ENCODE measurements around the gene ERP27. TPM values are rescaled to one million over a fixed set of nuclear protein-coding genes. Genes with fewer than 3 reads are reported as not detected.

ERP27 gene
- total RNA-seq, 1 experiment from 2014 or later = not detected

DNA sequence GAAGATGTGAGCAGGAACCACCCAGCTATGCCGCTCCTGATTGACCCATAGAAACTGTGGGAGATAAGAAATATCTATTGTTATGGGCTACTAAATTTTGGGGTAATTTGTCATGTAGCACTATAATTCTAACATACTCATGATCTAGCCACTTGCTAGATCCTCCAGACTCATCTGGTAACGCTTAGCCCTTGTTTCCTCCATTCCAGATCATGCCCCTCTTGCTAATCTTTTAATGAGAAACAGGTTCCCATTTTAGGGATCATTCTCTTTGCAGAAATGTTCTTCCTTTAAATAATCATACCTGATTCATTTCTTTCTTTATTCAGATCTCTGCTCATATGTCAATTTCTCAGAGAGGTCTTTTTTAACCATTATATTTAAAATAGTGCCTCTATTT, 26.9 kb upstream of the ERP27 start:
- POLR2A ChIA-PET = no interaction called here
- H3K4me1 Mint-ChIP-seq (ENCODE audit: insufficient read depth, unreplicated experiment) = peaks cover 11% of the 10 kb centered on the region
- no peak overlapping the region for H3K4me3 Mint-ChIP-seq (ENCODE audit: unreplicated experiment)
- TF ChIP-seq CTCF (IDR thresholded peaks at IDR 0.05; ENCODE audit: unreplicated experiment) = no peak
- H3K9me3 Mint-ChIP-seq (ENCODE audit: unreplicated experiment) = no peaks in the 10 kb centered on the region
- H3K36me3 Mint-ChIP-seq (ENCODE audit: insufficient read depth, unreplicated experiment) = no peaks in the 10 kb centered on the region
- CTCF ChIA-PET = no interaction called here
- intact Hi-C loops (cut with micrococcal nuclease) = no loop called here
- no peak for DNase-seq (ENCODE audit: unreplicated experiment)
- no peaks in the 10 kb centered on the region for H3K27me3 Mint-ChIP-seq (ENCODE audit: insufficient read depth, unreplicated experiment)
- BruUV-seq (replicated peaks) = no TSS peak
- H3K27ac Mint-ChIP-seq (ENCODE audit: low read depth, unreplicated experiment) = no peak overlapping the region

- H3K27me3 Mint-ChIP-seq (ENCODE audit: insufficient read depth, unreplicated experiment) = no peaks in the 10 kb centered on the region
- H3K9me3 Mint-ChIP-seq (ENCODE audit: unreplicated experiment) = no peaks in the 10 kb centered on the region
- ChIA-PET POLR2A (no interaction called here), CTCF (no interaction called here)
- H3K4me1 Mint-ChIP-seq (ENCODE audit: insufficient read depth, unreplicated experiment) = peaks cover 11% of the 10 kb centered on the region
- no peak for TF ChIP-seq CTCF (IDR thresholded peaks at IDR 0.05; ENCODE audit: unreplicated experiment)
- no peak overlapping the region for H3K27ac Mint-ChIP-seq (ENCODE audit: low read depth, unreplicated experiment)
- BruUV-seq (replicated peaks) = no TSS peak
- DNase-seq (ENCODE audit: unreplicated experiment) = no peak
- H3K4me3 Mint-ChIP-seq (ENCODE audit: unreplicated experiment) = no peak overlapping the region
- intact Hi-C loops (cut with micrococcal nuclease) = no loop called here
- H3K36me3 Mint-ChIP-seq (ENCODE audit: insufficient read depth, unreplicated experiment) = no peaks in the 10 kb centered on the region
These were observed 26.1 kb upstream of the ERP27 start for GRCh38 chr12:14964406-14964805.

- BruUV-seq (replicated peaks) = no TSS peak
- intact Hi-C loops (cut with micrococcal nuclease) = no loop called here
- Mint-ChIP-seq H3K9me3 (ENCODE audit: unreplicated experiment) (no peaks in the 10 kb centered on the region), H3K27me3 (ENCODE audit: insufficient read depth, unreplicated experiment) (no peaks in the 10 kb centered on the region), H3K27ac (ENCODE audit: low read depth, unreplicated experiment) (no peak overlapping the region), H3K36me3 (ENCODE audit: insufficient read depth, unreplicated experiment) (no peaks in the 10 kb centered on the region), H3K4me1 (ENCODE audit: insufficient read depth, unreplicated experiment) (peaks cover 11% of the 10 kb centered on the region), H3K4me3 (ENCODE audit: unreplicated experiment) (no peak overlapping the region)
- no peak for DNase-seq (ENCODE audit: unreplicated experiment)
- TF ChIP-seq CTCF (IDR thresholded peaks at IDR 0.05; ENCODE audit: unreplicated experiment) = no peak
- ChIA-PET POLR2A (interaction anchor here (0.7 kb wide), 1 partner anchor 15 kb away, joined by 3 read pairs; no protein-coding TSS in a partner anchor), CTCF (interaction anchor here (0.7 kb wide), 1 partner anchor 258 kb away, joined by 3 read pairs; no protein-coding TSS in a partner anchor)
These were observed 25.2 kb upstream of the ERP27 start for GRCh38 chr12:14963520-14963919.

DNA sequence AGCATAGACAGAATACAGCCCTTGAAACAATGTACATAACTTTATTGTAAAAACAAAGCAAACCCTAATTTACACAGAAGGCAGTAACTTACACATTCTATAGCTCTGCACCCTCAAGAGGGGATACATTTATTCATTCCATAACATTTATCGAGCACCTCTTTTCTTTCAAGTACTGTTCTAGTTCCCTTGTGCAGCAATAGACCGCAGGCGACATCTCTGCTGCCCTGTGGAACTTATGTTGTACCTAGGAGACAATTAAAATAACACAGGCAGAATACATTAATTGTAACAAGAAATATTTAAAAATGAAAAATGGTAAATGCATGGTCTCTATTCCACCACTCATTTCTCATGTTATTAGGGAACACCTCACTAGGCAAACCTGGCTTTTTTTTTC, 24.5 kb upstream of the ERP27 start:
- Mint-ChIP-seq H3K27me3 (ENCODE audit: insufficient read depth, unreplicated experiment) (no peaks in the 10 kb centered on the region), H3K4me1 (ENCODE audit: insufficient read depth, unreplicated experiment) (peaks cover 12% of the 10 kb centered on the region), H3K4me3 (ENCODE audit: unreplicated experiment) (no peak overlapping the region), H3K36me3 (ENCODE audit: insufficient read depth, unreplicated experiment) (no peaks in the 10 kb centered on the region), H3K9me3 (ENCODE audit: unreplicated experiment) (no peaks in the 10 kb centered on the region), H3K27ac (ENCODE audit: low read depth, unreplicated experiment) (no peak overlapping the region)
- no TSS peak for BruUV-seq (replicated peaks)
- ChIA-PET CTCF (interaction anchor here (0.7 kb wide), 1 partner anchor 259 kb away, joined by 3 read pairs; no protein-coding TSS in a partner anchor), POLR2A (interaction anchor here (0.7 kb wide), 1 partner anchor 16 kb away, joined by 3 read pairs; no protein-coding TSS in a partner anchor)
- intact Hi-C loops (cut with micrococcal nuclease) = no loop called here
- no peak for TF ChIP-seq CTCF (IDR thresholded peaks at IDR 0.05; ENCODE audit: unreplicated experiment)
- DNase-seq (ENCODE audit: unreplicated experiment) = no peak
